ENCODE measurements around the gene SPRED1.

The SPRED1 gene

GRCh38 chr15:38252481-38253350, at the start of gene SPRED1:
SPRED1 (plus strand) TSS chr15:38252836; CDS start chr15:38253186, 350 bp downstream.
- DNase-seq = peak; percentile 30

GRCh38 chr15:38205526-38206272, 46.9 kb upstream of the SPRED1 start:
- no peak for DNase-seq

GRCh38 chr15:38207621-38208020, 45.0 kb upstream of the SPRED1 start:
- no peak for DNase-seq

GRCh38 chr15:38208206-38208605, 44.4 kb upstream of the SPRED1 start:
- DNase-seq = no peak

GRCh38 chr15:38208779-38209178, 43.9 kb upstream of the SPRED1 start:
- no peak for DNase-seq

GRCh38 chr15:38211249-38211648, 41.4 kb upstream of the SPRED1 start:
- no peak for DNase-seq

- DNase-seq = no peak
These were observed 40.8 kb upstream of the SPRED1 start for GRCh38 chr15:38211811-38212210.

GRCh38 chr15:38212729-38213351, 39.8 kb upstream of the SPRED1 start:
- no peak for DNase-seq

GRCh38 chr15:38213356-38213755, 39.3 kb upstream of the SPRED1 start:
- no peak for DNase-seq

GRCh38 chr15:38215707-38216106, 36.9 kb upstream of the SPRED1 start:
- no peak for DNase-seq

- DNase-seq = no peak
These were observed 35.9 kb upstream of the SPRED1 start for GRCh38 chr15:38216763-38217162.

- DNase-seq = no peak
These were observed 35.4 kb upstream of the SPRED1 start for GRCh38 chr15:38217191-38217595.

- no peak for DNase-seq
These were observed 34.6 kb upstream of the SPRED1 start for GRCh38 chr15:38217788-38218609.

- no peak for DNase-seq
These were observed 31.9 kb upstream of the SPRED1 start for GRCh38 chr15:38220606-38221273.

- DNase-seq = no peak
These were observed 28.1 kb upstream of the SPRED1 start for GRCh38 chr15:38224486-38224885.

- no peak for DNase-seq
These were observed 27.3 kb upstream of the SPRED1 start for GRCh38 chr15:38225381-38225780.

- no peak for DNase-seq
These were observed 25.9 kb upstream of the SPRED1 start for GRCh38 chr15:38226608-38227266.

- no peak for DNase-seq
These were observed 24.7 kb upstream of the SPRED1 start for GRCh38 chr15:38227941-38228340.

GRCh38 chr15:38228618-38229017, 24.0 kb upstream of the SPRED1 start:
- no peak for DNase-seq

GRCh38 chr15:38229705-38230310, 22.8 kb upstream of the SPRED1 start:
- no peak for DNase-seq

GRCh38 chr15:38231436-38231835, 21.2 kb upstream of the SPRED1 start:
- no peak for DNase-seq

Measured in activated T-cell treated with anti-CD3 and anti-CD28 coated beads, Interleukin-2, amount 50 U/mL, for 1 hour (primary cell).